H1 (cell line): ENCODE data around the gene MRGPRX2. TPM values are rescaled to one million over a fixed set of nuclear protein-coding genes. Genes with fewer than 3 reads are reported as not detected.

ENCODE experiments used
- CEBPB ChIP-seq: IDR thresholded peaks from 2 replicates; pipeline ENCODE4 v1.6.1; 2012; ENCODE audit warnings: low read depth, low read length
- EGR1 ChIP-seq: IDR thresholded peaks from 2 replicates; pipeline ENCODE4 v1.6.1; 2011; ENCODE audit warnings: low read depth, low read length, borderline replicate concordance
- EZH2 ChIP-seq: fragments of 200-600 bp; sonication (generic); IDR thresholded peaks from 2 replicates; pipeline ENCODE4 v1.7.1; 2012; ENCODE audit warnings: low read depth, mild to moderate bottlenecking, moderate library complexity, low read length, inconsistent platforms; ENCODE audit not compliant: severe bottlenecking
- GABPA ChIP-seq: IDR thresholded peaks from 2 replicates; pipeline ENCODE4 v1.6.1; 2011; ENCODE audit warnings: mild to moderate bottlenecking, low read length, moderate library complexity, borderline replicate concordance; ENCODE audit not compliant: insufficient read depth
- HDAC2 ChIP-seq, 2 experiments: fragments of 300-600 bp in 1 of 2; sonication (generic) in 1 of 2; IDR thresholded peaks; 2 replicates each; pipeline ENCODE4 v1.6.1; 2011 to 2012; ENCODE audit warnings: low read depth in 2 of 2, low read length in 2 of 2, mild to moderate bottlenecking in 2 of 2, moderate library complexity in 2 of 2, borderline replicate concordance in 1 of 2, inconsistent platforms in 1 of 2
- JUN ChIP-seq: IDR thresholded peaks from 2 replicates; pipeline ENCODE4 v1.6.1; 2011; ENCODE audit warnings: low read depth, mild to moderate bottlenecking, improper control_type of control experiment, low read length
- POLR2AphosphoS5 ChIP-seq: IDR thresholded peaks from 2 replicates; pipeline ENCODE4 v1.6.1; 2011; ENCODE audit warnings: low read depth, low read length
- RNF2 ChIP-seq: fragments of 200-900, 300-1000 bp; sonication (generic); IDR thresholded peaks from 2 replicates; pipeline ENCODE4 v1.7.1; 2016; ENCODE audit warnings: borderline replicate concordance, low read depth, mild to moderate bottlenecking, antibody characterized with exemption, low read length; ENCODE audit not compliant: poor library complexity, severe bottlenecking; ENCODE audit errors: missing control alignments
- SP2 ChIP-seq: IDR thresholded peaks from 2 replicates; pipeline ENCODE4 v1.6.1; 2012; ENCODE audit warnings: mild to moderate bottlenecking, low read length, inconsistent platforms
- SRF ChIP-seq: IDR thresholded peaks from 2 replicates; pipeline ENCODE4 v1.6.1; 2011; ENCODE audit warnings: mild to moderate bottlenecking, low read depth, low read length, moderate library complexity
- TCF12 ChIP-seq: IDR thresholded peaks from 2 replicates; pipeline ENCODE4 v1.6.1; 2011; ENCODE audit warnings: low read depth, mild to moderate bottlenecking, low read length
- polyA plus RNA-seq, 7 experiments: library from polyadenylated mRNA; depleted of rRNA in 3 of 7; stranded (reverse) in 5 of 7; unstranded in 2 of 7; fragments of >200 nt in 5 of 7; fragments of 200-250 nt in 2 of 7; gene quantifications; 1 replicate in 5 of 7; 2 replicates in 1 of 7; 4 replicates in 1 of 7; pipeline versions ENCODE4 v1.2.1 to v1.2.3, GENCODE V29; 2011 to 2013; ENCODE audit warnings: missing spikeins in 2 of 7, mixed read lengths in 2 of 7
- total RNA-seq: library from RNA; stranded (reverse); fragmentation: NEBNext Ultra II Directional; extraction: Animal tissue kit (Norgen Biotek cat#: 25700); gene quantifications from 2 replicates; pipeline ENCODE4 v1.2.1, GENCODE V29; 2021

Gene MRGPRX2
- total and polyA plus RNA-seq, 2 of the 8 experiments (the other 6 are each of a cell fraction or from before 2014, with no cell fraction given) = not detected

GRCh38 chr11:19084661-19085315, 24.3 kb upstream of the MRGPRX2 start (continued):
- TF ChIP-seq HDAC2 (IDR thresholded peaks at IDR 0.05; ENCODE audit: borderline replicate concordance in 1 of 2, low read depth in 2 of 2, low read length in 2 of 2) (no peak), CEBPB (no peak), GABPA (no peak), JUN (no peak), SRF (no peak), EZH2 (no peak), TCF12 (no peak), RNF2 (no peak), POLR2AphosphoS5 (no peak), SP2 (no peak), EGR1 (no peak)
